PFSK-1 (cell line): ENCODE data around the gene LRRC26. TPM values are rescaled to one million over a fixed set of nuclear protein-coding genes. Genes with fewer than 3 reads are reported as not detected.
A peak's percentile ranks its signal among the peaks of the same experiment; 100 is the strongest.

Experiments used
- FOXP2 ChIP-seq: optimal IDR thresholded peaks from 2 replicates; pipeline ENCODE3; 2011; ENCODE audit warnings: borderline replicate concordance, control low read depth, inconsistent platforms; ENCODE audit not compliant: insufficient read depth; ENCODE audit errors: extremely low read length, extremely low read depth
- POLR2AphosphoS5 ChIP-seq: IDR thresholded peaks from 2 replicates; pipeline ENCODE4 v1.6.1; 2012; ENCODE audit warnings: low read depth, mild to moderate bottlenecking, control low read depth, low read length, moderate library complexity
- SIN3A ChIP-seq: IDR thresholded peaks from 2 replicates; pipeline ENCODE4 v1.6.1; 2012; ENCODE audit warnings: mild to moderate bottlenecking, low read length, moderate library complexity, borderline replicate concordance; ENCODE audit not compliant: insufficient read depth
- TAF1 ChIP-seq: IDR thresholded peaks from 2 replicates; pipeline ENCODE4 v1.6.1; 2012; ENCODE audit warnings: low read length, control low read depth, borderline replicate concordance; ENCODE audit not compliant: insufficient read depth
- polyA plus RNA-seq: library from polyadenylated mRNA; unstranded; fragments of >200 nt; gene quantifications from one replicate; pipeline ENCODE4 v1.2.1, GENCODE V29; 2012; ENCODE audit warnings: low read depth, missing spikeins; ENCODE audit not compliant: insufficient read length
- TF ChIP-seq, protein P1 (sequence below), 2 experiments: IDR thresholded peaks; 2 replicates each; pipeline versions ENCODE4 v1.6.1 to v1.8.0; 2011 to 2012; ENCODE audit warnings: low read depth in 2 of 2, low read length in 2 of 2, control low read depth in 1 of 2, inconsistent platforms in 1 of 2, mild to moderate bottlenecking in 1 of 2, moderate library complexity in 1 of 2; ENCODE audit not compliant: insufficient read depth in 1 of 2

The LRRC26 gene, protein sequence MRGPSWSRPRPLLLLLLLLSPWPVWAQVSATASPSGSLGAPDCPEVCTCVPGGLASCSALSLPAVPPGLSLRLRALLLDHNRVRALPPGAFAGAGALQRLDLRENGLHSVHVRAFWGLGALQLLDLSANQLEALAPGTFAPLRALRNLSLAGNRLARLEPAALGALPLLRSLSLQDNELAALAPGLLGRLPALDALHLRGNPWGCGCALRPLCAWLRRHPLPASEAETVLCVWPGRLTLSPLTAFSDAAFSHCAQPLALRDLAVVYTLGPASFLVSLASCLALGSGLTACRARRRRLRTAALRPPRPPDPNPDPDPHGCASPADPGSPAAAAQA
- 5.7 TPM for polyA plus RNA-seq

DNA sequence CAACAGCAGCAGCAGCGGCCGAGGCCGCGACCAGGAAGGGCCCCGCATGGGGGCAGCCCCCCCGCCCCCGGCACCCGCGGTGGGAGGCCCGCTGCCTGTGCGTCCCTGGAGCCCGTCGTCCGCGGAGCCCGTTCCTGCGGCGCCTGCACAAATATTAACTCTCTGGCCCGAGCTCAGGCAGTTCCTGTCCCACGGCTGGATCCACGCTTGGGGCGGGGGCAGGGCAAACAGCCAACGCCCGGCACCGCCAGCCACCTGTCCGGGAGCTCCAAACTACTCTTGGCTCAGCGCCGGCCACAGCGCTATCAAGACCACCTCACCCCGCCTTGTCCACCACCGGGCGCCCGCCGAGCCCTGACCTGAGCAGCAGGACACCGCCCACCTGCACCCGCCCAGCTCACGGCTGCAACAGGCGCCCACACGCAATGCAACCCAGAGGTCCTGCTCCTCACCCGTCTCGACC, at the start of gene LRRC26:
LRRC26 (minus strand) TSS at position 156 of the 463 bp plus-strand sequence; CDS start at position 48, 108 bp downstream.
- TF ChIP-seq POLR2AphosphoS5 (no peak), TAF1 (no peak), FOXP2 (no peak), SIN3A (no peak)
- TF ChIP-seq, protein P1, sequence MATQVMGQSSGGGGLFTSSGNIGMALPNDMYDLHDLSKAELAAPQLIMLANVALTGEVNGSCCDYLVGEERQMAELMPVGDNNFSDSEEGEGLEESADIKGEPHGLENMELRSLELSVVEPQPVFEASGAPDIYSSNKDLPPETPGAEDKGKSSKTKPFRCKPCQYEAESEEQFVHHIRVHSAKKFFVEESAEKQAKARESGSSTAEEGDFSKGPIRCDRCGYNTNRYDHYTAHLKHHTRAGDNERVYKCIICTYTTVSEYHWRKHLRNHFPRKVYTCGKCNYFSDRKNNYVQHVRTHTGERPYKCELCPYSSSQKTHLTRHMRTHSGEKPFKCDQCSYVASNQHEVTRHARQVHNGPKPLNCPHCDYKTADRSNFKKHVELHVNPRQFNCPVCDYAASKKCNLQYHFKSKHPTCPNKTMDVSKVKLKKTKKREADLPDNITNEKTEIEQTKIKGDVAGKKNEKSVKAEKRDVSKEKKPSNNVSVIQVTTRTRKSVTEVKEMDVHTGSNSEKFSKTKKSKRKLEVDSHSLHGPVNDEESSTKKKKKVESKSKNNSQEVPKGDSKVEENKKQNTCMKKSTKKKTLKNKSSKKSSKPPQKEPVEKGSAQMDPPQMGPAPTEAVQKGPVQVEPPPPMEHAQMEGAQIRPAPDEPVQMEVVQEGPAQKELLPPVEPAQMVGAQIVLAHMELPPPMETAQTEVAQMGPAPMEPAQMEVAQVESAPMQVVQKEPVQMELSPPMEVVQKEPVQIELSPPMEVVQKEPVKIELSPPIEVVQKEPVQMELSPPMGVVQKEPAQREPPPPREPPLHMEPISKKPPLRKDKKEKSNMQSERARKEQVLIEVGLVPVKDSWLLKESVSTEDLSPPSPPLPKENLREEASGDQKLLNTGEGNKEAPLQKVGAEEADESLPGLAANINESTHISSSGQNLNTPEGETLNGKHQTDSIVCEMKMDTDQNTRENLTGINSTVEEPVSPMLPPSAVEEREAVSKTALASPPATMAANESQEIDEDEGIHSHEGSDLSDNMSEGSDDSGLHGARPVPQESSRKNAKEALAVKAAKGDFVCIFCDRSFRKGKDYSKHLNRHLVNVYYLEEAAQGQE (IDR thresholded peaks at IDR 0.05; ENCODE audit: insufficient read depth in 1 of 2, low read depth in 2 of 2, low read length in 2 of 2) = no peak

DNA sequence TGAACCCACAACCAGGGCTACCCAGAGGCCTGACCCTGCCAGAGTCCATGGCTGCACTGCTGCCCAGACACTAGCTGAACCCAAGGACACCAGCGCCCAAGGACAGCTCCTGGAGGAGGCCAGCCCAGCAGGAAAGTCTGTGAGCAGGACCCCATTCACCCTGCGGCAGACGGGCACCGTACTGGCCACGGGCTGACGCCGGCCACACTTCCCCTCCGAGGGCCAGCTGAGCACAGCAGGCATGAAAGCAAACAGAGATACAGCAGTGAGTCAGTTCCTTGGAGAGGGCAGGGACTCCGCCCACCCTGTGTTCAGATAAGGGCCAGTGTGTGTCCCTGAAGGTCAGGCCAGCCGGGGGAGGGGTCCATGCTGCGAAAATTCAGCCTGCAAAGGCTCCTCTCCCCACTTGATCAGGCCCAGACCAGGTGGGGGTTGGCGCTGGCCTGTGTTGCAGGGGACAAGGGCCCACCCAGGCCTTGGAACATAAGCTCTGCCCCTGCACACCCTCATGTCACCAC, 49.0 kb upstream of the LRRC26 start:
- TF ChIP-seq POLR2AphosphoS5 = no peak
- TF ChIP-seq TAF1 = no peak
- no peak for TF ChIP-seq SIN3A
- TF ChIP-seq, protein P1 (IDR thresholded peaks at IDR 0.05; ENCODE audit: insufficient read depth in 1 of 2, low read depth in 2 of 2, low read length in 2 of 2) = no peak
- TF ChIP-seq FOXP2 = no peak

DNA sequence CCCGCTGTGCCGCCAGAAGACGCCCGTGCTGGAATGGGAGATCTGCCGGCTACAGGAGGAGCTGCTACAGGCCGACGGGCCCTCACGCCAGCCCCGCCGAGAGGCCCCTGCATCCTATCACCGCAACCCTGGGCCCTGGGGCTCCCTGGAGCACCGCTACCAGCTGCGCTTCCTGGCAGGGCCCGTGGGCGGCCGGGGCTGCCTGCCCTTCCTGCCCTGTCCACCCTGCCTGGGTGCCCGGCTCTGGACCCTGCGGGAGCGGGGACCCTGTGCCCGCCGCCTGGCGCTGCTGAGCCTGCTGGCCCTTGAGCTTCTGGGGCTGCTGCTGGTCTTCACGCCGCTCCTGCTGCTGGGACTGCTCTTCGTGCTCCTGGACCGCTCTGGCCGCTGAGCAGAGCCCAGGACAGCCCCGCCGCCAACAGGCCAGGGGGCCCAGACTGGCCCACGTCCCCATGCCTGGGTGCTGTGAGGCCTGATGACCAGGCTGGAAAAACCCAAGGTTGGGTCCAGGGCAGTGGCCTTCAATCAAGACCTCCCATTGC, 48.4 kb upstream of the LRRC26 start:
- TF ChIP-seq SIN3A (no peak), POLR2AphosphoS5 (no peak), TAF1 (no peak), FOXP2 (no peak)
- TF ChIP-seq, protein P1 (IDR thresholded peaks at IDR 0.05; ENCODE audit: insufficient read depth in 1 of 2, low read depth in 2 of 2, low read length in 2 of 2) = no peak

DNA sequence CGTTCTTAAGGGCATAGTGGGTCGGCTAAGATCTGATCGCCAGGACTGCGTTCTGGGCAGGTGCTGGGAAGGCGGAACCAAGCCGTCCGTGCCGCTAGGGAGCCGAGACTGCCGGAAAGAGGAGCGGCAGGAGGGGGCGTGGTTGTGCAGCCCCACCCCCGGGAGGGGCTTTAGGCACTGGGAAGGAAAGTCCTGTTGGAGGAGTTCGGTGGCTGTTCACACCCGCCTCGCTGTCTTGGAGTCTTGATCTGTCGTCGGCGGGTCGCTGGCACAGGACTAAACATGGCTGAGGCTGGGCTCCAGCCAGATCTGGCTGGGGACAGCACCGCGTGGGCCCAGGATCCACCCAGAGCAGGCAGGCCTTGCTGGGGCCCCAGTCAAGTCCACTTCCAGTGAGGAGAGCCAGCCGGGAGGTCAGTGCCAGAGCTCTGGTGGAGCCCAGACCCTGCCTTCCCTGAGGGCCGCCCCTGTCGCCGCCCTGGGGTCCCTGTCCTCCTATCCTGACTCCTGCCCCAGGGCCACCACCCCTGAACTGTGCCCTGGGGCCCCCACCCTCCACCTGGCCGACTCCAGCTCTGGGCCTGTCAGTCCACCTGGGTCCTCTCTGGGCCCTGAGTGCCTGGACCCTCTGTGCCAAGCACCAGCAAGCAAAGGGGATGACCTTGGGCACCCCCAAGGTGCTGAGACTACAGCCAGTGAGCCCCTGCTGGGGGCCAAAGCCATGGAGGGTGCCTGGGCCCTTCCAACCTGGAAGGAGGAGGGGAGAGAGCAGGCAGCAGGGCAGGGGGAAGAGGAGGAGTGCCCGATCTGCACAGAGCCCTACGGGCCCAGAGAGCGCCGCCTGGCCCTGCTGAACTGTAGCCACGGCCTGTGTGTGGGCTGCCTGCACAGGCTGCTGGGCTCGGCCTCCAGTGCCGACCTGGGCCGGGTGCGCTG, 47.7 kb upstream of the LRRC26 start:
- TF ChIP-seq POLR2AphosphoS5 (peak; percentile 86), FOXP2 (no peak), SIN3A (no peak), TAF1 (0 out of 2 replicates have a peak, but pooled peaks have one; percentile 45)
- TF ChIP-seq, protein P1 (IDR thresholded peaks at IDR 0.05; ENCODE audit: insufficient read depth in 1 of 2, low read depth in 2 of 2, low read length in 2 of 2) = no peak
